Measurements from ENCODE around the gene RPS8. TPM values are rescaled to one million over a fixed set of nuclear protein-coding genes. Genes with fewer than 3 reads are reported as not detected.
"Not testable (repeated sequence)": the region's sequence is repeated elsewhere in the genome, so short reads cannot be mapped to it uniquely, and the experiment has no call there.

RPS8 gene
- total RNA-seq, 1 experiment from 2014 or later, result 1,087 TPM

DNA sequence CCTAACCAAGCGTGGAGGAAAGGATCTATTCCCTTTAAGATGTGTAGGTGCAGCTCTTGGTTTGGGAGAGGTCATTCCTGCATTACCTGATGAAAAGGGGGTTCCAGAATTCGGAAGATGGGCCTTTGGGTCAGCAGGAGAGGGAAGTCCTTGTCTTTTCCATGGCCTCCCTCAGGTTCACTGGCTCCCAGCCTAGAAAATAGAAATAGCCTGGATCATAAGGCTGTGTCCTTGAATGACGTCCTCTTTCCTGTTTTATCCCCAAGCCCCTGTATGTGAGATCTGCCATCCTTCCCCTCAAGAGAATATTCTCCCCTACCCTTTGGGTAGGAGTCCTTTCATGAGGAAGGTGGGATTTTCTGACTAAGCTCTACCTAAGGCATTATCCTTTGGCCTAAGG is 14.5 kb upstream of the RPS8 start:
- ChIA-PET POLR2A (no interaction called here), CTCF (no interaction called here)
- Histone ChIP-seq H3K36me3 (ENCODE audit: control insufficient read depth, insufficient read depth, low read length) (peaks cover 27% of the 10 kb centered on the region), H3K9me3 (ENCODE audit: control insufficient read depth, insufficient read depth, low read depth, low read length) (no peaks in the 10 kb centered on the region), H3K27me3 (ENCODE audit: control insufficient read depth, insufficient read depth, low read length) (no peaks in the 10 kb centered on the region), H3K27ac (ENCODE audit: low read length) (no peak overlapping the region), H3K4me3 (ENCODE audit: low read depth in 2 of 2, low read length in 2 of 2) (no peak overlapping the region), H3K4me1 (ENCODE audit: control insufficient read depth, insufficient read depth, low read length) (no peaks in the 10 kb centered on the region)
- TF ChIP-seq TCF7L2 (IDR thresholded peaks at IDR 0.05; ENCODE audit: low read depth, low read length), result no peak
- no TSS peak for BruUV-seq (replicated peaks)
- ATAC-seq, result no peak
- intact Hi-C loops (cut with micrococcal nuclease; ENCODE audit: unreplicated experiment) (no loop called here), in situ Hi-C loops (cut with HindIII; ENCODE audit: low pct_unique_long_range_greater_than_20kb, low sequenced_read_pairs) (no loop called here)
- no peak for DNase-seq (ENCODE audit: low read depth, low spot score)

DNA sequence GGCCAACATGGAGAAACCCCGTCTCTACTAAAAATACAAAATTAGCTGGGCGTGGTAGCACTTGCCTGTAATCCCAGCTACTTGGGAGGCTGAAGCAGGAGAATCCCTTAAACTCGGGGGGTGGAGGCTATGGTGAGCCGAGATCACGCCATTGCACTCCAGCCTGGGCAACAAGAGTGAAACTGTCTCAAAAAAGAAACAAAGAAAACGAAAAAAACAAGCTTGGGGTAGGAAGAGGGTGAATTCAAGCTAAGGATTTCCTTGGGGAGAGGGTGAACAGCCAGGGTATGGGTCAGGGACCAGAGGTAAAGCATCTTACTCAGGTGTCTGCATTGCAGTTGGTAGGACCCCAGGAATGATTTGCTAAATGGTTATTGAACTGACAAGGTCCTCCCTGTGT is 8.9 kb upstream of the RPS8 start:
- ATAC-seq; BruUV-seq (replicated peaks); H3K4me3 ChIP-seq (ENCODE audit: low read depth in 2 of 2, low read length in 2 of 2); H3K9me3 ChIP-seq (ENCODE audit: control insufficient read depth, insufficient read depth, low read depth, low read length); H3K27me3 ChIP-seq (ENCODE audit: control insufficient read depth, insufficient read depth, low read length); in situ Hi-C loops (cut with HindIII; ENCODE audit: low pct_unique_long_range_greater_than_20kb, low sequenced_read_pairs); H3K36me3 ChIP-seq (ENCODE audit: control insufficient read depth, insufficient read depth, low read length); H3K27ac ChIP-seq (ENCODE audit: low read length); H3K4me1 ChIP-seq (ENCODE audit: control insufficient read depth, insufficient read depth, low read length); CTCF ChIA-PET; DNase-seq (ENCODE audit: low read depth, low spot score); intact Hi-C loops (cut with micrococcal nuclease; ENCODE audit: unreplicated experiment): not testable (repeated sequence)
- POLR2A ChIA-PET, result interaction anchor here (1.4 kb wide), 1 partner anchor 45 kb away, joined by 4 read pairs; no protein-coding TSS in a partner anchor

DNA sequence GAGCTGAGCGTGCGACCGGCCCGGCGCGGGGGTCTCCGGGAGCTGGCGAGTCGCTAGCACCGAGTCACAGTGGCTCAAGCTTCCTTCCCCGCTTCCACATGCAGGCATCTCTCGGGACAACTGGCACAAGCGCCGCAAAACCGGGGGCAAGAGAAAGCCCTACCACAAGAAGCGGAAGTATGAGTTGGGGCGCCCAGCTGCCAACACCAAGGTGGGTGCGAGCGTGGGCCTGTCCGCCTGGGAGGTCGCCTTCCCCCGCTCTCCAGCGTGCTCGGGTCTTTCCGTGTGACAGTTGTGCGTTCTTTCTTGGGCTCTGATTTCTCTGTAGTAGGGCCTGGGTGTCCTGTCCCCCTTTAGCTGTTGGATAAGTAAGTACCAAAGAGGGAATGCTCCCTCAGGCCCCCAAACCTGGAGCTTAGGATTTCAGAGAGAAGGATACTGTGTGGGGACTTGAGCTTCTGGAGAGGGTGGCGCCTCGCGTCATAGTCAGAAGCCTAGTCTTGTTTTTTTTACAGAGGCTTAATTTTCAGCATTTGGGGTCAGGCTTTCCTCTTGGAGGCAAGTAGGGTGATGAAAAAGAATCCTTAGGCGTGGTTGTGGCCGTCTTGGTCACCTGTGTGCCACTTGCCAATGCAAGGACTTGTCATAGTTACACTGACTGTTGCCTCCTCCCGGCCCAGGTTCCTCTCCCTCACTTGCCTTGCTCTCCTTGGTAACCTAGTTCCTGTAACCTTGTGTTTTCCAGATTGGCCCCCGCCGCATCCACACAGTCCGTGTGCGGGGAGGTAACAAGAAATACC is 790 bp downstream of the RPS8 start:
- Histone ChIP-seq H3K27ac (ENCODE audit: low read length) (peak overlapping the region; percentile 92), H3K27me3 (ENCODE audit: control insufficient read depth, insufficient read depth, low read length) (no peaks in the 10 kb centered on the region), H3K4me3 (ENCODE audit: low read depth in 2 of 2, low read length in 2 of 2) (peak overlapping the region; percentile 84 to 91), H3K4me1 (ENCODE audit: control insufficient read depth, insufficient read depth, low read length) (peaks cover 10% of the 10 kb centered on the region), H3K36me3 (ENCODE audit: control insufficient read depth, insufficient read depth, low read length) (peaks cover 17% of the 10 kb centered on the region; the same call in 1 of the 2 replicates), H3K9me3 (ENCODE audit: control insufficient read depth, insufficient read depth, low read depth, low read length) (no peaks in the 10 kb centered on the region)
- DNase-seq (ENCODE audit: low read depth, low spot score) (no peak), ATAC-seq (no peak)
- POLR2A ChIA-PET, result interaction anchor here (0.6 to 1.6 kb wide), 6 partner anchors 16 to 54 kb away, joined by 3 to 12 read pairs (median 4); no protein-coding TSS in a partner anchor
- TSS peak; percentile 82 for BruUV-seq (replicated peaks)
- no peak for TF ChIP-seq TCF7L2 (IDR thresholded peaks at IDR 0.05; ENCODE audit: low read depth, low read length)
- TF ChIP-seq, protein P1, sequence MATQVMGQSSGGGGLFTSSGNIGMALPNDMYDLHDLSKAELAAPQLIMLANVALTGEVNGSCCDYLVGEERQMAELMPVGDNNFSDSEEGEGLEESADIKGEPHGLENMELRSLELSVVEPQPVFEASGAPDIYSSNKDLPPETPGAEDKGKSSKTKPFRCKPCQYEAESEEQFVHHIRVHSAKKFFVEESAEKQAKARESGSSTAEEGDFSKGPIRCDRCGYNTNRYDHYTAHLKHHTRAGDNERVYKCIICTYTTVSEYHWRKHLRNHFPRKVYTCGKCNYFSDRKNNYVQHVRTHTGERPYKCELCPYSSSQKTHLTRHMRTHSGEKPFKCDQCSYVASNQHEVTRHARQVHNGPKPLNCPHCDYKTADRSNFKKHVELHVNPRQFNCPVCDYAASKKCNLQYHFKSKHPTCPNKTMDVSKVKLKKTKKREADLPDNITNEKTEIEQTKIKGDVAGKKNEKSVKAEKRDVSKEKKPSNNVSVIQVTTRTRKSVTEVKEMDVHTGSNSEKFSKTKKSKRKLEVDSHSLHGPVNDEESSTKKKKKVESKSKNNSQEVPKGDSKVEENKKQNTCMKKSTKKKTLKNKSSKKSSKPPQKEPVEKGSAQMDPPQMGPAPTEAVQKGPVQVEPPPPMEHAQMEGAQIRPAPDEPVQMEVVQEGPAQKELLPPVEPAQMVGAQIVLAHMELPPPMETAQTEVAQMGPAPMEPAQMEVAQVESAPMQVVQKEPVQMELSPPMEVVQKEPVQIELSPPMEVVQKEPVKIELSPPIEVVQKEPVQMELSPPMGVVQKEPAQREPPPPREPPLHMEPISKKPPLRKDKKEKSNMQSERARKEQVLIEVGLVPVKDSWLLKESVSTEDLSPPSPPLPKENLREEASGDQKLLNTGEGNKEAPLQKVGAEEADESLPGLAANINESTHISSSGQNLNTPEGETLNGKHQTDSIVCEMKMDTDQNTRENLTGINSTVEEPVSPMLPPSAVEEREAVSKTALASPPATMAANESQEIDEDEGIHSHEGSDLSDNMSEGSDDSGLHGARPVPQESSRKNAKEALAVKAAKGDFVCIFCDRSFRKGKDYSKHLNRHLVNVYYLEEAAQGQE (IDR thresholded peaks at IDR 0.05; ENCODE audit: insufficient read depth in 1 of 2, low read depth in 2 of 2, low read length in 1 of 2), result peak in 1 of 2 experiments; percentile 5; a peak in 1 of 4 replicates
- intact Hi-C loops (cut with micrococcal nuclease; ENCODE audit: unreplicated experiment), result no loop called here
- in situ Hi-C loops (cut with HindIII; ENCODE audit: low pct_unique_long_range_greater_than_20kb, low sequenced_read_pairs), result no loop called here
- CTCF ChIA-PET, result no interaction called here

- no TSS peak for BruUV-seq (replicated peaks)
- peak overlapping the region; percentile 84 to 91 for H3K4me3 ChIP-seq (ENCODE audit: low read depth in 2 of 2, low read length in 2 of 2)
- peak overlapping the region; percentile 92 for H3K27ac ChIP-seq (ENCODE audit: low read length)
- H3K9me3 ChIP-seq (ENCODE audit: control insufficient read depth, insufficient read depth, low read depth, low read length), result no peaks in the 10 kb centered on the region
- intact Hi-C loops (cut with micrococcal nuclease; ENCODE audit: unreplicated experiment), result no loop called here
- no peaks in the 10 kb centered on the region for H3K27me3 ChIP-seq (ENCODE audit: control insufficient read depth, insufficient read depth, low read length)
- DNase-seq (ENCODE audit: low read depth, low spot score), result no peak
- peaks cover 17% of the 10 kb centered on the region; the same call in 1 of the 2 replicates for H3K36me3 ChIP-seq (ENCODE audit: control insufficient read depth, insufficient read depth, low read length)
- H3K4me1 ChIP-seq (ENCODE audit: control insufficient read depth, insufficient read depth, low read length), result peaks cover 10% of the 10 kb centered on the region
- ChIA-PET CTCF (no interaction called here), POLR2A (interaction anchor here (0.7 kb wide), 1 partner anchor 23 kb away, joined by 3 read pairs; no protein-coding TSS in a partner anchor)
- in situ Hi-C loops (cut with HindIII; ENCODE audit: low pct_unique_long_range_greater_than_20kb, low sequenced_read_pairs), result no loop called here
- TF ChIP-seq TCF7L2 (IDR thresholded peaks at IDR 0.05; ENCODE audit: low read depth, low read length) (no peak), POLR2AphosphoS5 (IDR thresholded peaks at IDR 0.05; ENCODE audit: low read depth, low read length) (no peak), CTCF (IDR thresholded peaks at IDR 0.05) (no peak), SIN3A (IDR thresholded peaks at IDR 0.05; ENCODE audit: borderline replicate concordance, insufficient read depth, low read depth, low read length) (no peak)
- TF ChIP-seq, protein P1 (IDR thresholded peaks at IDR 0.05; ENCODE audit: insufficient read depth in 1 of 2, low read depth in 2 of 2, low read length in 1 of 2), result no peak; a peak in 1 of 4 replicates
- ATAC-seq, result no peak
These were observed 1.4 kb downstream of the RPS8 start for GRCh38 chr1:44776730-44777068.

Data from Panc1 (cell line).